ENCODE measurements around the gene TEX53. TPM values are rescaled to one million over a fixed set of nuclear protein-coding genes. Genes with fewer than 3 reads are reported as not detected.

The TEX53 gene
- total and polyA plus RNA-seq, 10 of the 15 experiments (the other 5 are each of a cell fraction or from before 2014, with no cell fraction given) = not detected

- TF ChIP-seq, protein P1, sequence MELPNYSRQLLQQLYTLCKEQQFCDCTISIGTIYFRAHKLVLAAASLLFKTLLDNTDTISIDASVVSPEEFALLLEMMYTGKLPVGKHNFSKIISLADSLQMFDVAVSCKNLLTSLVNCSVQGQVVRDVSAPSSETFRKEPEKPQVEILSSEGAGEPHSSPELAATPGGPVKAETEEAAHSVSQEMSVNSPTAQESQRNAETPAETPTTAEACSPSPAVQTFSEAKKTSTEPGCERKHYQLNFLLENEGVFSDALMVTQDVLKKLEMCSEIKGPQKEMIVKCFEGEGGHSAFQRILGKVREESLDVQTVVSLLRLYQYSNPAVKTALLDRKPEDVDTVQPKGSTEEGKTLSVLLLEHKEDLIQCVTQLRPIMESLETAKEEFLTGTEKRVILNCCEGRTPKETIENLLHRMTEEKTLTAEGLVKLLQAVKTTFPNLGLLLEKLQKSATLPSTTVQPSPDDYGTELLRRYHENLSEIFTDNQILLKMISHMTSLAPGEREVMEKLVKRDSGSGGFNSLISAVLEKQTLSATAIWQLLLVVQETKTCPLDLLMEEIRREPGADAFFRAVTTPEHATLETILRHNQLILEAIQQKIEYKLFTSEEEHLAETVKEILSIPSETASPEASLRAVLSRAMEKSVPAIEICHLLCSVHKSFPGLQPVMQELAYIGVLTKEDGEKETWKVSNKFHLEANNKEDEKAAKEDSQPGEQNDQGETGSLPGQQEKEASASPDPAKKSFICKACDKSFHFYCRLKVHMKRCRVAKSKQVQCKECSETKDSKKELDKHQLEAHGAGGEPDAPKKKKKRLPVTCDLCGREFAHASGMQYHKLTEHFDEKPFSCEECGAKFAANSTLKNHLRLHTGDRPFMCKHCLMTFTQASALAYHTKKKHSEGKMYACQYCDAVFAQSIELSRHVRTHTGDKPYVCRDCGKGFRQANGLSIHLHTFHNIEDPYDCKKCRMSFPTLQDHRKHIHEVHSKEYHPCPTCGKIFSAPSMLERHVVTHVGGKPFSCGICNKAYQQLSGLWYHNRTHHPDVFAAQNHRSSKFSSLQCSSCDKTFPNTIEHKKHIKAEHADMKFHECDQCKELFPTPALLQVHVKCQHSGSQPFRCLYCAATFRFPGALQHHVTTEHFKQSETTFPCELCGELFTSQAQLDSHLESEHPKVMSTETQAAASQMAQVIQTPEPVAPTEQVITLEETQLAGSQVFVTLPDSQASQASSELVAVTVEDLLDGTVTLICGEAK (IDR thresholded peaks at IDR 0.05; ENCODE audit: borderline replicate concordance) = no peak
- TF ChIP-seq ETV6 (conservative IDR thresholded peaks at IDR 0.05 in 1 of 2, IDR thresholded peaks at IDR 0.05 in 1 of 2; ENCODE audit: borderline replicate concordance in 1 of 2, low read depth in 1 of 2) (no peak), RAD21 (IDR thresholded peaks at IDR 0.05; ENCODE audit: insufficient read depth, low read depth, low read length) (no peak), POLR2A (IDR thresholded peaks at IDR 0.05; ENCODE audit: low read depth, low read length) (no peak), NRF1 (conservative IDR thresholded peaks at IDR 0.05; ENCODE audit: low read depth, low read length) (no peak), ASH2L (IDR thresholded peaks at IDR 0.05; ENCODE audit: borderline replicate concordance, low read depth) (no peak), EP300 (IDR thresholded peaks at IDR 0.05; ENCODE audit: borderline replicate concordance in 1 of 2, control insufficient read depth in 1 of 2, low read depth in 2 of 2, low read length in 2 of 2) (peak; percentile 10 to 11; a peak in 1 of 4 replicates), POU2F2 (IDR thresholded peaks at IDR 0.05; ENCODE audit: borderline replicate concordance, low read depth, low read length) (no peak), EZH2 (IDR thresholded peaks at IDR 0.05; ENCODE audit: borderline replicate concordance, control insufficient read depth, low read depth, low read length) (no peak), BMI1 (IDR thresholded peaks at IDR 0.05; ENCODE audit: borderline replicate concordance) (no peak), MXI1 (IDR thresholded peaks at IDR 0.05; ENCODE audit: low read depth, low read length) (peak; percentile 31; the same call in 1 of the 2 replicates)
- TF ChIP-seq, protein P2, sequence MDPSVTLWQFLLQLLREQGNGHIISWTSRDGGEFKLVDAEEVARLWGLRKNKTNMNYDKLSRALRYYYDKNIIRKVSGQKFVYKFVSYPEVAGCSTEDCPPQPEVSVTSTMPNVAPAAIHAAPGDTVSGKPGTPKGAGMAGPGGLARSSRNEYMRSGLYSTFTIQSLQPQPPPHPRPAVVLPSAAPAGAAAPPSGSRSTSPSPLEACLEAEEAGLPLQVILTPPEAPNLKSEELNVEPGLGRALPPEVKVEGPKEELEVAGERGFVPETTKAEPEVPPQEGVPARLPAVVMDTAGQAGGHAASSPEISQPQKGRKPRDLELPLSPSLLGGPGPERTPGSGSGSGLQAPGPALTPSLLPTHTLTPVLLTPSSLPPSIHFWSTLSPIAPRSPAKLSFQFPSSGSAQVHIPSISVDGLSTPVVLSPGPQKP (IDR thresholded peaks at IDR 0.05; ENCODE audit: low read depth, low read length) = no peak
These were observed 44.5 kb downstream of the TEX53 start (continued) for GRCh38 chr9:114613087-114613486.

Data from GM12878 (cell line).